GM20431 (cell line): ENCODE measurements around the gene NEDD9.

ENCODE experiments used
- in situ Hi-C: fragments of 300-500 bp; cut with MseI, MboI; formaldehyde crosslinking; loops from one replicate; pipeline ENCODE4 v1.15.0; 2020; ENCODE audit warnings: low sequenced_read_pairs; ENCODE audit not compliant: unreplicated experiment

Gene NEDD9

GRCh38 chr6:11232193-11232769 lies at the start of gene NEDD9:
TSS of gene NEDD9 (minus strand) at chr6:11232668. CDS start at chr6:11232515, 153 bp downstream.
- in situ Hi-C loops, result no loop called here

DNA sequence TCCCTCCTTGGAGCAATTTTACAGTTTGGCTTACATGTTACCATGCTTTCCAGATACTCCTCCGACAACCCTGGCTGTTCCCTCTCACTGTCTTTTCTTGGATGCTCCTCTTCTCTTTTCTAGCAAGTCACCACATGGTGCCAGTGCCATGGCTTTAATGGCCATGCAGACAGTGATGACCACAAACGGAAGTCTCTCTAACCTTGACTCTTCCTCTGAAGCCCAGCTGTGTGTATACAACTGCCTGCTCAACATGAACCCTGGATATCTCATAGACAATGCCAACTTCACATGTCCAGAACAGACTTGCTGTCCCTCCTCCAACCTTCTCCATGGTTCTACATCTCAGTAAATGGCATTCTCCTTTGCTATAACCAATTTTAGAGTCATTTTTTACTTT lies 49.8 kb upstream of the NEDD9 start:
- in situ Hi-C loops, result no loop called here

- in situ Hi-C loops, result no loop called here
Observed at GRCh38 chr6:11280394-11280793, 47.9 kb upstream of the NEDD9 start.

GRCh38 chr6:11279284-11279689 lies 46.8 kb upstream of the NEDD9 start:
- in situ Hi-C loops, result no loop called here

DNA sequence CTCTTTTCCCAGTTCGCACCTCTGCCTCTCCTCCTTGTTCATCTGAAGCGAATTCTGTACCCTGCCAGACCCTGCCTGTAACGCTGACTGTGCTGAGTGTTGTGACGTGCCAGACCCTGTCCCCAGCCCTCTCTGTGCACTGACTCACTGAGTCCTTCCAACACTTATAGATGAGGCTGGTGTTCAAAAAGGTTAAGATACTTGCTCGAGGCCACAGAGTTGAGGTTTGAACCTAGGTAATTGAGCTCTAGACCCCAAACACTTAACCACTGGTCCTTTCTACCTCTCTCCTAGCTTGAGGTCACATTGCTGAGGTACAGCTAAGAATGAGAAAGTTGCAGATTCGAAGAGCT lies 45.7 kb upstream of the NEDD9 start:
- in situ Hi-C loops, result no loop called here

DNA sequence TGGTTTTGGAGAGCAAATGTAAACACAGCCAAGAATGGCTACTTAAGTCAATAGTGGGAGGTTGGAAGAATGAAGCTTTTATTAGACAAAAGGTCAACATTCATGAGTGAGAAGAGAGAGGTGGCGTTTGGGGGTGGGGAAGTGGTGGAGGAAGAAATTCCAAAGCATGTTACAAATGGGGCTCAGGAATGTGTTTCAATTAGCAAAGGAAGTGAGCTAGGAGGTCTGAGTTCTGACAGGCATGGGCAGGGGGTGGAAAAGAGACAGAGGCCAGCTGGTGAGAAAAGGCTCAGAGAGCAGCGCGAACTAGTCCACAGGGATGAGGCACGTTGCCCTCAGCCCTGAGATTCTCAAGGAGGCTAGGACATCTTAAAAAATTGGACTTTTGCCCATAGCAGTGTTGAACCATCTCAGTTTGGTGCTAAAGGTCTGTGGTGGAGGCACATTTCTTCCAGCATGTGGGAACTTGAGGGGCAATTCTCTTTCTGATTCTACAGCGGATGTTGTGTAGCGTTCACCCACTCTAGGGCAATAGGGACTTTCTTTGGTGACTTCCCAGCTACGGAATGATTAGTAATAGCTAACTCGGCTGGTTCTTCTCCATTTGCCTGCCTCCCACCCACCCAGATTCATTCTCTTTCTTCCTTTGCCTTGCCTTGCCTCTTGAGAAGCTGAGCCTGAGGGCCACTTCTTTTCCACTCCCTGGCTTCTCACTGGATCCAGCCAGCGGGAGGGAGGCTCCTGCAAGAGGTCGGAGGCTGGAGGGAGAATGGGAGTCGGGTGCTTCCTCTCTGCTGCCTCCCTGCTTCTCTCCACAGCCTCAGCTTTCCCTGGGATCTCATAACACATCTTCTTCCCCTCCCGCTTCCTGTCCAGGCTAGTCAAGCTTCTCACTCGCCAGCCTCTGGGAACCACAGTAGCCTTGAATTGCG lies 45.1 kb upstream of the NEDD9 start:
- in situ Hi-C loops, result no loop called here

GRCh38 chr6:11276911-11277274 lies 44.4 kb upstream of the NEDD9 start:
- in situ Hi-C loops, result no loop called here

DNA sequence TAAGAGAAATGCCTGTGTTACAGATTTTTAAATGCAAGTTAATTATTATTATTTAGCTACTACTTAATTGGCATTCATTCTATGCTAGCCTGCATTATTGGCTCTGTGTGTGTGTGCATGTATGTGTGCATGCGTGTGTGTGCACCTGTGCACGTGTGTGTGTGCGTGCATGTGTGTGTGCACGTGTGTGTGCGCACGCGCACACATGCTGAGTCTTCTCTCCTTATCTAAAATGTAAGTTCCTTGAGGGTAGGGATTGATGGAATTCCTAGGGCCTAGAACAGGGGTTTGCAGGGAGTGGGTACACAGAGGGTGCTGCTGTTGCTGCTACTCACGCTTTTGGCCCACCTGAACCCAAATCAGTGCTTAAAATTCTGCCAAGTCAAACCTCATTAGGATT lies 43.8 kb upstream of the NEDD9 start:
- in situ Hi-C loops, result no loop called here

DNA sequence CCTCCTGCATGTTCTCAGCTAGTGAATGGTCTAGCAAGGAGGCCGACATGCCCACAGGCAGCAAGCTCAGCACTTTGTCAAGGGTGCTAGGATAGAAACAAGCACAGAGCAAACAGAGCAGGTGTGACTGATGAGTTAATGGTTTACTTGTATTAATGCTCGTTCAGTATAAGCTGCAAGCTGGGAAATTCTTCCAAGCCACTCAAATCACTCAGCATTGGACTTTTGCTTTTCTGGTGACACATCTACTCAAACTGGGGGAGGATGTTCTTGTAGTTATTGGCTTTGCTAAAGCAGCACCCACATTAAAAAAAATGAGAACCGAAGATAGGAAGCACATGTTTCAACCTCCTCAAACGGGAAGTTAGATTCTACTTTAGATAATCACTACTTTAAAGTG lies 43.1 kb upstream of the NEDD9 start:
- in situ Hi-C loops, result no loop called here

GRCh38 chr6:11273406-11274065 lies 41.1 kb upstream of the NEDD9 start:
- in situ Hi-C loops, result no loop called here

GRCh38 chr6:11272491-11273192 lies 40.2 kb upstream of the NEDD9 start:
- in situ Hi-C loops, result no loop called here

DNA sequence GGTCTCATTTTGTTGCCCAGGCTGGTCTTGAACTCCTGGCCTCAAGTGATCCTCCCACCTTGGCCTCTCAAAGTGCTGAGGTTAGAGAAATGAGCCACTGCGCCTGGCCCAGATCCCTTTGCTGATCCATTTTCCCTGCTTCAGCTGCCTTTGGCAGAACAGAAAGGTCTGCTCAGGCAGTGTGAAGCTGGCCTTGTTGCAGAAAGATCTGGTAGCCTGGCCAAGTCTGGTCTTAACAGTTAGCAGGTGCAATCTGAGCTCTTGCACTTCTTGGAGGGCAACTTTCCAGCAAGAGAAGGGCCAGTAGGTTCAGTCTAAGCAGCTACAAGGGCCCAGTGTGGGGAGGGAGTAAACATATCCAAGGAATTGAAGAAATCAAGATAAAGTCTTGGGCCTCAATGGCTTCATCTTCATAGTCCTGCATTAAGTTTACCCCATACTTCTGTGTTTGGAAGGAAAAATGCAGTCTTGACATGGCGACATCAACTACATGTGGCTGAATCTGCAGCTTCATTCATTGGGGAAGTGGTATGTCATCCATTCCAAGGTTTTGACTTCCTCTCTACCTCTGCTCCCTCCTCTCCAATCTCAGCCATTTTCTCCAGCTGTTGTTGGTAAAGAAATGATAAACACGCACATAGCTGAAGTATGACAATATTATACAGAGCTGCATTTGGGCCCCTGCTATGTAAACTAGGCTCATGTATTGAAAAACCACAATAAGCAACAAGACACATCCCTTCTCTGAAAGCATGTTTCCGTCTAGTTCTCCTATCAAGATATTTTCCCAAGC lies 39.0 kb upstream of the NEDD9 start:
- in situ Hi-C loops, result no loop called here

DNA sequence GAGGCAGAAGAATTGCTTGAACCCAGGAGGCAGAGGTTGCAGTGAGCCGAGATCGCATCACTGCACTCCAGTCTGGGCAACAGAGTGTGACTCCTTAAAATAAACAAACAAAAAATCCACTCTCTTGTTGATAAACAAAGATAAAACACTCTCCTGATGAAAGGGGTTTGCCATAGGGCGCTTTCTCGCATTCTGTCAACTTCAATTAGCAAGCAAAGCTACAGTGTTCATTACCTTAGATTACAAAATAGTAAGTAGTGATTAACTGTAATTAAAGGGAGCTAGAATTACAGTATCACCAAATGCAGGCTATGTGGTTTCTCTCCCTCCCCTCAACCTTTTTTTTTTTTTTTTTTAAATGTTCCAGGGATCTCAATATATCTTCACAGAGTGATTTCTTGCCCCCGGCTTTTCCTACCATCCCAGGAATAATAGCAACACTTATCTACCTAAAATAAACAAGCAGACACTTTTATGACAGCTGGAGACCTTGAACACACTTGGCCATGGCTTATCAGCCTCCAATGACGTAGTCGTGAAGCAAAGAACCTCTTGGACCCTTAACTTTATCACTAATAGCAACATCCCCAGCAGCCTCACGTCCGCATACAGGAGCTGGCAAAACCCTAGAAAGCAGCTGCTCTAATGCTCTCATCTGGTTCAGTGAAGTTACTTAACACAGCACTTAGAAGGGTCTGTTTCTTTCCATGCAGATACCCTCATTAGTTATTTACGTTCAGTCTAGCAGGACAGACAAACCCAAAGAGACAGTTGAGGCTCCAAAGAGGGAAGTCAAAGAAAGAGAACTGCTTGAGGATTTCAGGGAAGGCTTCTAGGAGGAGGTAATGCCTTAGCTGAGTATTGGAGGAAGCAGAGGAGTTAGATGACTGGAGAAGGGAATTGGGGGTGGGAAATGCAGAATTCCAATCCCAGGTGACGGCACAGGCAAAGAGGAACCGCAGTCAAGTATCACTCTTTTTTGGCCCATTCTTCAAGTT lies 37.9 kb upstream of the NEDD9 start:
- in situ Hi-C loops, result no loop called here

GRCh38 chr6:11268978-11269377 lies 36.5 kb upstream of the NEDD9 start:
- in situ Hi-C loops, result no loop called here

DNA sequence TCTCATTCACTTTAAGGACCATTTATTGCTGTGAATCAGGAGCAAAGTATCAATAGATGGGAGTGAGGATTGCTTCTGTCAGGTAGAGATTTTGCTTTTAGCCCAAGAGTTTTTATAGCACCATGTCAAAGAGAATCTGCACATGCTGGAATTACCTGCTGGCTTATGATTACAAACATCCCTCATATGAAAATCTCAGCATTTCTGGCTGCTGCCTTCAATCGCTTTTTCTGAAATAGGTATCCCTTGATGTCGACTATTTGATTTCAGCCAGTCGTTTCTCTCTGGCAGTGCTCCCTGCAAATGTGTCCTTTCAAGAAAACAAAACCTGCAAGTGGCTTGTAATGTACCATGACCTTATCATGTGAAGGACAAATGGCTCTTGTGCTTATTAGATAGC lies 34.5 kb upstream of the NEDD9 start:
- in situ Hi-C loops, result no loop called here

DNA sequence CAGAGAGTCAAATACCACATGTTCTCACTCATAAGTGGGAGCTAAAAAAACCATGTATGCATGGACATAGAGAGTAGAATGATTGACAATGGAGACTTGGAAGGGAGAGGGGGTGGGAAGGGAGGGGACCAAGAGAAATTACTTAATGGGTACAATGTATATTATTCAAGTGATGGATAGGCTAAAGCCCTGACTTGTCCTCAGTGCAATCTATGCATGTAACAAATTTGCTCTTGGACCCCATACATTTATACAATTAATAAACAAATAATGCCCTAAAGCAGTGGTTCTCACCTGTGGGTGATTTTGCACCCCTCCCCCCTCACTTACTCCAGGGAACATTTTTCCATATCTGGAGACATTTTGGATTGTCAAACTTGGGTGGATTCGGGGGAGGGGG lies 33.5 kb upstream of the NEDD9 start:
- in situ Hi-C loops, result no loop called here

GRCh38 chr6:11264100-11264499 lies 31.6 kb upstream of the NEDD9 start:
- in situ Hi-C loops, result no loop called here

DNA sequence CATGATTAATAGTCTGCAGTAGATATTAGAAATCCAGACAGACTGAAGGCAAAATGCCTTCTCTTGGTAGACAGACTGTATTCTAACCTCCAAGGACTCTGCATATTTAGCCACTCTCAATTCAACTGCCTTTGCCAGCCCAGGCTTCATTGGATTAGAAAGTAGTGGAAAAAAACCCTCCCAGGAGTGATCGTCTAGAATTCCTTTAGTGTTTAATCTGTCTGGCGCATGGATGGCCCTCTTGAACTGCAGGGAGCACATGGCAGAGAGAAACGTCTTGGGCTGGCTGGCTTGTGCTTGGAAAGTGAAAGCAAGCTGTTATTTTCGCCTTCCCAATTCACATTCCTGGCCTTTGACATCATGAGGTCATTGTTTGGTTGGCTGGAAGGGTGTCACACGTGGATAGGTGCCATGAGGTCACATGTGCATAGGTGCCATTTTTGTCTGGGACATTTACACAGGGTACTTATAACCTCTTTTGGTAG lies 30.9 kb upstream of the NEDD9 start:
- in situ Hi-C loops, result no loop called here

- in situ Hi-C loops, result no loop called here
Observed at GRCh38 chr6:11262242-11262641, 29.8 kb upstream of the NEDD9 start.
